Hippocampal formation (tissue), 2 donors: Measurements from ENCODE around the gene GREM2.

Experiments used
- DNase-seq, 2 donors: peaks; one replicate each; lab custom pipeline; 2025; lab: John Stamatoyannopoulos, UW

The GREM2 gene

GRCh38 chr1:240610636-240611035 is 1.3 kb downstream of the GREM2 start:
- no peak for DNase-seq

GRCh38 chr1:240609527-240610060 is 2.4 kb downstream of the GREM2 start:
- no peak for DNase-seq

GRCh38 chr1:240608707-240609106 is 3.2 kb downstream of the GREM2 start:
- DNase-seq = no peak

- no peak for DNase-seq
Observed at GRCh38 chr1:240607006-240607405, 4.9 kb downstream of the GREM2 start.

GRCh38 chr1:240602189-240602588 is 9.8 kb downstream of the GREM2 start:
- DNase-seq = no peak

- no peak for DNase-seq
Observed at GRCh38 chr1:240599830-240600229, 12.1 kb downstream of the GREM2 start.

GRCh38 chr1:240599299-240599698 is 12.7 kb downstream of the GREM2 start:
- no peak for DNase-seq

GRCh38 chr1:240598216-240599001 is 13.5 kb downstream of the GREM2 start:
- no peak for DNase-seq

- DNase-seq = no peak
Observed at GRCh38 chr1:240597153-240597745, 14.7 kb downstream of the GREM2 start.

GRCh38 chr1:240595476-240595875 is 16.5 kb downstream of the GREM2 start:
- no peak for DNase-seq

- no peak for DNase-seq
Observed at GRCh38 chr1:240591564-240591963, 20.4 kb downstream of the GREM2 start.

GRCh38 chr1:240591078-240591477 is 20.9 kb downstream of the GREM2 start:
- DNase-seq = no peak

- DNase-seq = no peak
Observed at GRCh38 chr1:240589585-240590110, 22.3 kb downstream of the GREM2 start.

GRCh38 chr1:240586006-240586405 is 25.9 kb downstream of the GREM2 start:
- no peak for DNase-seq

GRCh38 chr1:240582953-240583352 is 29.0 kb downstream of the GREM2 start:
- no peak for DNase-seq

- DNase-seq = no peak
Observed at GRCh38 chr1:240579511-240579910, 32.4 kb downstream of the GREM2 start.

GRCh38 chr1:240577095-240577494 is 34.9 kb downstream of the GREM2 start:
- DNase-seq = no peak

GRCh38 chr1:240575981-240576662 is 35.8 kb downstream of the GREM2 start:
- DNase-seq = no peak

- no peak for DNase-seq
Observed at GRCh38 chr1:240572328-240572727, 39.6 kb downstream of the GREM2 start.

- no peak for DNase-seq
Observed at GRCh38 chr1:240571782-240572181, 40.2 kb downstream of the GREM2 start.

GRCh38 chr1:240567066-240567465 is 44.9 kb downstream of the GREM2 start:
- DNase-seq = no peak

- no peak for DNase-seq
Observed at GRCh38 chr1:240562779-240563178, 49.2 kb downstream of the GREM2 start.
